Loucy (cell line): ENCODE measurements around the gene SMAP2.

ENCODE experiments used
- CTCF ChIP-seq: fragments of 200-600 bp; sonication (generic); conservative IDR thresholded peaks from 2 replicates; pipeline ENCODE4 v1.5.1; 2014; ENCODE audit warnings: mild to moderate bottlenecking, antibody characterized with exemption, low read length
- EZH2phosphoT487 ChIP-seq: fragments of 200-600 bp; IDR thresholded peaks from 2 replicates; pipeline ENCODE4 v1.6.1; 2018; ENCODE audit warnings: antibody characterized with exemption, mild to moderate bottlenecking, moderate library complexity, borderline replicate concordance

GRCh38 chr1:40404670-40405462 lies 31.3 kb downstream of the SMAP2 start:
- peak; percentile 90 for TF ChIP-seq CTCF
- TF ChIP-seq EZH2phosphoT487, result no peak
